ENCODE data around the gene MDFI. TPM values are rescaled to one million over a fixed set of nuclear protein-coding genes. Genes with fewer than 3 reads are reported as not detected.

MDFI gene
- total RNA-seq, 2 experiments from 2014 or later, result not detected

GRCh38 chr6:41597246-41598000 lies 40.8 kb upstream of the MDFI start:
- no peaks in the 10 kb centered on the region for H3K9me3 ChIP-seq (ENCODE audit: control insufficient read depth in 1 of 2, insufficient read depth in 1 of 2, low read length in 2 of 2)
- no peak overlapping the region for H3K4me3 ChIP-seq (ENCODE audit: low read length)
- Mint-ChIP-seq H3K4me3 (no peak overlapping the region), H3K27me3 (no peaks in the 10 kb centered on the region), H3K9me3 (no peaks in the 10 kb centered on the region), H3K4me1 (ENCODE audit: low read depth) (no peaks in the 10 kb centered on the region), H3K27ac (no peak overlapping the region), H3K36me3 (ENCODE audit: low read depth) (no peaks in the 10 kb centered on the region)
- intact Hi-C loops (cut with DNase I, micrococcal nuclease), result no loop called here
- POLR2A ChIA-PET, result no interaction called here
- no peaks in the 10 kb centered on the region for H3K27me3 ChIP-seq (ENCODE audit: control insufficient read depth in 1 of 2, insufficient read depth in 2 of 2, low read length in 2 of 2)
- H3K4me1 ChIP-seq (ENCODE audit: insufficient read depth, low read length), result no peaks in the 10 kb centered on the region
- CTCF ChIA-PET, result no interaction called here
- TF ChIP-seq CTCF (IDR thresholded peaks at IDR 0.05), result no peak
- ATAC-seq (ENCODE audit: poor library complexity), result no peak
- H3K36me3 ChIP-seq (ENCODE audit: insufficient read depth, low read length), result peaks cover 5% of the 10 kb centered on the region
- no peak for DNase-seq
- no peak overlapping the region for H3K27ac ChIP-seq (ENCODE audit: low read depth in 1 of 2, low read length in 2 of 2)

GRCh38 chr6:41598670-41599014 lies 39.6 kb upstream of the MDFI start:
- Histone ChIP-seq H3K27me3 (ENCODE audit: control insufficient read depth in 1 of 2, insufficient read depth in 2 of 2, low read length in 2 of 2) (no peaks in the 10 kb centered on the region), H3K4me3 (ENCODE audit: low read length) (no peak overlapping the region), H3K9me3 (ENCODE audit: control insufficient read depth in 1 of 2, insufficient read depth in 1 of 2, low read length in 2 of 2) (no peaks in the 10 kb centered on the region), H3K36me3 (ENCODE audit: insufficient read depth, low read length) (peaks cover 5% of the 10 kb centered on the region), H3K4me1 (ENCODE audit: insufficient read depth, low read length) (peaks cover 8% of the 10 kb centered on the region), H3K27ac (ENCODE audit: low read depth in 1 of 2, low read length in 2 of 2) (no peak overlapping the region)
- intact Hi-C loops (cut with DNase I, micrococcal nuclease), result no loop called here
- POLR2A ChIA-PET, result no interaction called here
- no peak overlapping the region for H3K27ac Mint-ChIP-seq
- no peak for DNase-seq
- no peak for ATAC-seq (ENCODE audit: poor library complexity)
- CTCF ChIA-PET, result interaction anchor here (0.7 kb wide), 1 partner anchor 15 kb away, joined by 3 read pairs; no protein-coding TSS in a partner anchor
- H3K27me3 Mint-ChIP-seq, result no peaks in the 10 kb centered on the region
- no peak for TF ChIP-seq CTCF (IDR thresholded peaks at IDR 0.05)
- H3K4me1 Mint-ChIP-seq (ENCODE audit: low read depth), result no peaks in the 10 kb centered on the region
- no peak overlapping the region for H3K4me3 Mint-ChIP-seq
- H3K9me3 Mint-ChIP-seq, result no peaks in the 10 kb centered on the region
- no peaks in the 10 kb centered on the region for H3K36me3 Mint-ChIP-seq (ENCODE audit: low read depth)

- Histone ChIP-seq H3K27me3 (ENCODE audit: control insufficient read depth in 1 of 2, insufficient read depth in 2 of 2, low read length in 2 of 2) (no peaks in the 10 kb centered on the region), H3K4me1 (ENCODE audit: insufficient read depth, low read length) (peaks cover 8% of the 10 kb centered on the region), H3K36me3 (ENCODE audit: insufficient read depth, low read length) (peaks cover 5% of the 10 kb centered on the region), H3K4me3 (ENCODE audit: low read length) (no peak overlapping the region), H3K27ac (ENCODE audit: low read depth in 1 of 2, low read length in 2 of 2) (no peak overlapping the region), H3K9me3 (ENCODE audit: control insufficient read depth in 1 of 2, insufficient read depth in 1 of 2, low read length in 2 of 2) (no peaks in the 10 kb centered on the region)
- no peaks in the 10 kb centered on the region for H3K27me3 Mint-ChIP-seq
- H3K4me1 Mint-ChIP-seq (ENCODE audit: low read depth), result no peaks in the 10 kb centered on the region
- no peak overlapping the region for H3K27ac Mint-ChIP-seq
- ChIA-PET CTCF (no interaction called here), POLR2A (no interaction called here)
- no peaks in the 10 kb centered on the region for H3K9me3 Mint-ChIP-seq
- H3K36me3 Mint-ChIP-seq (ENCODE audit: low read depth), result no peaks in the 10 kb centered on the region
- no peak overlapping the region for H3K4me3 Mint-ChIP-seq
- TF ChIP-seq CTCF (IDR thresholded peaks at IDR 0.05), result no peak
- intact Hi-C loops (cut with DNase I, micrococcal nuclease), result no loop called here
- no peak for ATAC-seq (ENCODE audit: poor library complexity)
- no peak for DNase-seq
Observed at GRCh38 chr6:41599015-41599851, 39.0 kb upstream of the MDFI start.

All from CD4-positive, alpha-beta T cell (primary cell).